ENCODE measurements around the gene DDR1.
A peak's percentile ranks its signal among the peaks of the same experiment; 100 is the strongest.

DDR1 gene

DNA sequence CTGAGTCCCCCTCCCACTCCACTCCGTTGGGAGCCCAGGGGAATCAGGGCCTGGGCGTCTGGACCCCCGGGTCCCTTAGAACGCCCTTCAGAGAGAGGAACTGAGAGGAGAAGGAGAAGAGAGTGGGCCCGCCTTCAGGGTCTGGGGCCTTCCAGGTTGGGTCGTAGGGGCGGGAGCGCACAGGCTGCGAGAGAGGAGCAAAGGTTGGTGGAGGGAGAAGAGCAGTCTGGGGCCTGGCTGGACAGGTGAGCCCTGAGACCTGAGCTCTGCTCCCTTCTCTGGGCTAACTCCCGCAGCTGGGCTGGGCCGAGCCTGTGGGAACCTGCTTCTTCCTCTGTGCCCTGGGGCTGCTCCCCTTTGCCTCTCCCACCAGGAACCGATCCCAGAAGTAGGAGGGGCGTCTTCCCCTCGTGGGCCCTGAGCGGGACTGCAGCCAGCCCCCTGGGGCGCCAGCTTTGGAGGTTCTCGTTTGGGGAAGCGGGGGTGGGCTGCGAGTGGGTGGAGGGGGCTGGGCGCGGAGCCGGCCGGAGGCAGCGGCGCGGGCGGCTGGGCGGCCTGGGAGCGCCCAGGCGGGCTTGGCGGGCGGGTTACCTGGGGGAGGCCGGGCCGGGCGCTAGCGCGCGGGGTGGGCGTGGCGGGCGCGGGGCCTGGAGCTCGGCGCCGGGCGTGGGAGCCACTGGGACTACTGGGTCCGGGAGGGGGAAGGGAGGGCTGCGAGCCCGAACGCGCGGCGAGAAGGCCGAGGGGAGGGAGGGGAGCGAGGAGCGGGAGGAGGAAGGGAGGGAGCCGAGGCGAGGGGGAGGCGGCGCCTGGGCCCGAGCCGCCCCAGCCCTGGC, at the start of gene DDR1:
Gene DDR1 (plus strand): TSS at position 835 of the 836 bp plus-strand sequence. CDS start 4,211 bp downstream, outside the sequence.
- Histone ChIP-seq H3K4me1 (ENCODE audit: control insufficient read depth in 5 of 5, insufficient read depth in 5 of 5, low read length in 5 of 5) (peaks cover 13 to 45% (median 42%) of the 10 kb centered on the region in 5 donors), H3K9me3 (ENCODE audit: control insufficient read depth in 5 of 5, low read length in 5 of 5) (no peaks in the 10 kb centered on the region), H3K4me3 (ENCODE audit: low read depth in 1 of 5, low read length in 5 of 5) (peak within 1 kb of the TSS; percentile 61 to 77 (median 67)), H3K27ac (ENCODE audit: low read depth, low read length) (peak within 1 kb of the TSS; percentile 78), H3K36me3 (ENCODE audit: control insufficient read depth in 5 of 5, insufficient read depth in 5 of 5, low read length in 5 of 5) (peaks cover 0 to 3% (median 0%) of the 10 kb centered on the region in 5 donors), H3K9ac (ENCODE audit: low read length in 5 of 5) (peak within 1 kb of the TSS; percentile 48 to 68 (median 64)), H3K27me3 (ENCODE audit: control insufficient read depth in 5 of 5, insufficient read depth in 4 of 5, low read length in 5 of 5) (no peaks in the 10 kb centered on the region)

DNA sequence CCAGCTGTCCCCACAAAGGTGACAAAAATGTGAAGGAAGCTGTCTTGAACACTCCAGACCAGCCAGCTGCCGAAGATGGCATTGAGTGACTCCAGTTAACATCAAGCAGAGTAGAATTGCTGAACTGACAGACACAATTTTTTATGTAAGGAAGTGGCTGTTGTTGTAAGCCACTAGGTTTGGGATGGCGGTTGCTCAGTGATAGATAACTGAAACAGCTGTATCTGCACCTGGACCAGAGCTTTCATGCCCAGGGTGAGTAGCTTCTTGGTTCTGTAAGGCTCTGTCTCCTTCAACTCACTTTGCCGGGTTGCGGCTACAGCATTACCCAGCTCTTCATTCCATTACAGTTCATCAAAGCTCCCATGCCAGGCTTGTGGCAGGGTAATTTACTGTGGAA, 49.7 kb upstream of the DDR1 start:
- Histone ChIP-seq H3K27ac (ENCODE audit: low read depth, low read length) (no peak overlapping the region), H3K27me3 (ENCODE audit: control insufficient read depth in 5 of 5, insufficient read depth in 4 of 5, low read length in 5 of 5) (no peaks in the 10 kb centered on the region), H3K36me3 (ENCODE audit: control insufficient read depth in 5 of 5, insufficient read depth in 5 of 5, low read length in 5 of 5) (no peaks in the 10 kb centered on the region), H3K4me1 (ENCODE audit: control insufficient read depth in 5 of 5, insufficient read depth in 5 of 5, low read length in 5 of 5) (peaks cover 3 to 16% (median 12%) of the 10 kb centered on the region in 5 donors), H3K9me3 (ENCODE audit: control insufficient read depth in 5 of 5, low read length in 5 of 5) (no peaks in the 10 kb centered on the region), H3K4me3 (ENCODE audit: low read depth in 1 of 5, low read length in 5 of 5) (no peak overlapping the region), H3K9ac (ENCODE audit: low read length in 5 of 5) (no peak overlapping the region)

DNA sequence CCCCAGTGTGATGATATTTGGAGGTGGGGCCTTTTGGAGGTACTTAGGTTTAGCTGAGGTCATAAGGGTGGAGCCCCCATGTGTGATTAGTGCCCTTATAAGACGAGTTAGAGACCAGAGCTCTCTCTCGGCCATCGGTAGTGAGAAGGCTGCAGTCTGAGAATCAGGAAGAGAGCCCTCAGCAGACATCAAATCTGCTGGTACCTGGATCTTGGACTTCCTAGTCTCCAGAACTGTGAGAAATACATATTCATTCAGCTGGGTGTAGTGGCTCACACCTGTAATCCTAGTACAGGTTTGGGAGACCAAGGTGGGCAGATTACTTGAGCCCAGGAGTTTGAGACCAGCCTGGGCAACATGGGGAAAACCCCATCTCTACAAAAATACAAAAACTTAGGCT, 48.7 kb upstream of the DDR1 start:
- H3K9ac ChIP-seq (ENCODE audit: low read length in 5 of 5) = no peak overlapping the region
- no peaks in the 10 kb centered on the region for H3K27me3 ChIP-seq (ENCODE audit: control insufficient read depth in 5 of 5, insufficient read depth in 4 of 5, low read length in 5 of 5)
- H3K9me3 ChIP-seq (ENCODE audit: control insufficient read depth in 5 of 5, low read length in 5 of 5) = no peaks in the 10 kb centered on the region
- no peak overlapping the region for H3K27ac ChIP-seq (ENCODE audit: low read depth, low read length)
- H3K36me3 ChIP-seq (ENCODE audit: control insufficient read depth in 5 of 5, insufficient read depth in 5 of 5, low read length in 5 of 5) = no peaks in the 10 kb centered on the region
- H3K4me3 ChIP-seq (ENCODE audit: low read depth in 1 of 5, low read length in 5 of 5) = no peak overlapping the region
- peaks cover 3 to 13% (median 9%) of the 10 kb centered on the region in 5 donors for H3K4me1 ChIP-seq (ENCODE audit: control insufficient read depth in 5 of 5, insufficient read depth in 5 of 5, low read length in 5 of 5)

DNA sequence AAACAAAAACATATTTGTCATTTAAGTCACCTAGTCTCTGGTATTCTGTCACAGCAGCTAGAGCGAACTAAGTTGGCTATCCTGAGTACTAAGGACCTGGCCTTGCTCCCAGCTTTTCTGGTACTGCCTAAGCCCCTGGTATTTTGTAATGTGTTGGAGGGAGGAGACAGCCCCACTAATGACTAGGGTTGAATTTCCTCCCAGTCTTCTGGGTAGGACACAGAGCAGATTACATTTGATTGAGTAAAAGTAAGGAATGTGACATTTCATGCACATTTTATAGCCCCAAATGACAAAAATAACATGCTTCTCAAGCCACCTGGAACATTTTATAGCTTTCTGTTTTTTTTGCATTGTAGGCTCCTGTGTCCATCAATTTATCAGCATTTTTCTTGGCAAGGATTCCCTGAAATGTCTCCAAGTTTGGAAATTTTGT, 47.9 kb upstream of the DDR1 start:
- no peaks in the 10 kb centered on the region for H3K9me3 ChIP-seq (ENCODE audit: control insufficient read depth in 5 of 5, low read length in 5 of 5)
- peak overlapping the region; percentile 62 for H3K27ac ChIP-seq (ENCODE audit: low read depth, low read length)
- no peaks in the 10 kb centered on the region for H3K27me3 ChIP-seq (ENCODE audit: control insufficient read depth in 5 of 5, insufficient read depth in 4 of 5, low read length in 5 of 5)
- H3K4me1 ChIP-seq (ENCODE audit: control insufficient read depth in 5 of 5, insufficient read depth in 5 of 5, low read length in 5 of 5) = peaks cover 3 to 13% (median 9%) of the 10 kb centered on the region in 5 donors
- H3K4me3 ChIP-seq (ENCODE audit: low read depth in 1 of 5, low read length in 5 of 5) = no peak overlapping the region
- no peak overlapping the region for H3K9ac ChIP-seq (ENCODE audit: low read length in 5 of 5)
- H3K36me3 ChIP-seq (ENCODE audit: control insufficient read depth in 5 of 5, insufficient read depth in 5 of 5, low read length in 5 of 5) = no peaks in the 10 kb centered on the region

DNA sequence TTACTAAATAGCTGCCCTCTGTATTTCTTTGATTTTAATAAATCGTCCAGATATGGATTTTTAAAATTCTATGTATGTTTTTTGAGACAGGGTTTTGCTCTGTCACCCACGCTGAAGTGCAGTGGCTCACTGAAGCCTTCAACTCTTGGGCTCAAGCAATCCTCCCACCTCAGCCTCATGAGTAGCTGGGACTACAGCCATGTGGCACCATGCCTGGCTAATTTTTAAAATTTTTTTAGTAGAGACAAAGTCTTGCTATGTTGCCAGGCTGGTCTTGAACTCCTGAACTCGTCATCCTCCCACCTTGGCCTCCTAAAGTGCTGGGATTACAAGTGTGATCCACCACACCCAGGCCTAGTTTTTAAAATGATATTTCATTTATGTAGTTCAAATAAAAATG, 47.4 kb upstream of the DDR1 start:
- Histone ChIP-seq H3K9me3 (ENCODE audit: control insufficient read depth in 5 of 5, low read length in 5 of 5) (no peaks in the 10 kb centered on the region), H3K9ac (ENCODE audit: low read length in 5 of 5) (no peak overlapping the region), H3K4me1 (ENCODE audit: control insufficient read depth in 5 of 5, insufficient read depth in 5 of 5, low read length in 5 of 5) (peaks cover 3 to 13% (median 9%) of the 10 kb centered on the region in 5 donors), H3K27ac (ENCODE audit: low read depth, low read length) (peak overlapping the region; percentile 62), H3K27me3 (ENCODE audit: control insufficient read depth in 5 of 5, insufficient read depth in 4 of 5, low read length in 5 of 5) (no peaks in the 10 kb centered on the region), H3K4me3 (ENCODE audit: low read depth in 1 of 5, low read length in 5 of 5) (no peak overlapping the region), H3K36me3 (ENCODE audit: control insufficient read depth in 5 of 5, insufficient read depth in 5 of 5, low read length in 5 of 5) (no peaks in the 10 kb centered on the region)

DNA sequence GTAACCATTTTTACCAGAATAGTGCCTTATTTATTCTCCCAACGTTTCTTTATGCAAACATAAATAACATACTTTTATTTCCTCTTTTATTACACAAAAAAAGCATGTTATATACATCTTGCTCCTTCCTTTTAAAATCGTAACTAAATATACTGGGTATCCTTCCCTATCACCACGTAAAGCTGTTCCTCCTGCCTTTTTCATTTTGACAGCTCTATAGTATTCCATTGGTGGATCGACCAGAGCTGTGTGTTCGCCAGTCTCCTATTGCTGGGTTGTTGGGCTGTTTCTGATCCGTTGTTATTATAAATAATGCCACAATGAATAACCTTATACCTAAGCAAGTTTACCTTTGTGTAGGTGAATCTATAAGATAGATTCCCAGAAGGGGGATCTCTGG, 46.9 kb upstream of the DDR1 start:
- no peaks in the 10 kb centered on the region for H3K9me3 ChIP-seq (ENCODE audit: control insufficient read depth in 5 of 5, low read length in 5 of 5)
- no peak overlapping the region for H3K4me3 ChIP-seq (ENCODE audit: low read depth in 1 of 5, low read length in 5 of 5)
- H3K4me1 ChIP-seq (ENCODE audit: control insufficient read depth in 5 of 5, insufficient read depth in 5 of 5, low read length in 5 of 5) = peaks cover 3 to 13% (median 9%) of the 10 kb centered on the region in 5 donors
- H3K36me3 ChIP-seq (ENCODE audit: control insufficient read depth in 5 of 5, insufficient read depth in 5 of 5, low read length in 5 of 5) = no peaks in the 10 kb centered on the region
- no peak overlapping the region for H3K27ac ChIP-seq (ENCODE audit: low read depth, low read length)
- no peak overlapping the region for H3K9ac ChIP-seq (ENCODE audit: low read length in 5 of 5)
- H3K27me3 ChIP-seq (ENCODE audit: control insufficient read depth in 5 of 5, insufficient read depth in 4 of 5, low read length in 5 of 5) = no peaks in the 10 kb centered on the region

DNA sequence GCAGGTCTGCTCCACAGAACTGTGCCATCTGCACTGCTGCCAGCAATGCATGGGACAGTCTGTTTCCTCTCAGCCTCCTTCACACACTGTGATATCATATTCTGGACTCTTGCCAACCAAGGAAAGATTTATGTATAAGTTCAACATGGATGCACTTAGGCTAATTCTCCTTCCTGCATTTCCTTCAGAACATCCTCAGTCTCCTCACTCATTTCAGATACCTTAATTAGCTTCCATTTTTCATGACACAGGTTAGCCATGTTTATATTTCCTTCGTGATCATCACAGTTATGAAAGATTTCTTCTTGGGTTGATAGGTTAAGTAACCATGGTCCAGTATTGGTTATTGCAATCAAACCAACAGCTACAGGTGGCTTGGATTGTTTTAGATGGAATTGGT, 46.4 kb upstream of the DDR1 start:
- Histone ChIP-seq H3K9ac (ENCODE audit: low read length in 5 of 5) (no peak overlapping the region), H3K9me3 (ENCODE audit: control insufficient read depth in 5 of 5, low read length in 5 of 5) (no peaks in the 10 kb centered on the region), H3K27me3 (ENCODE audit: control insufficient read depth in 5 of 5, insufficient read depth in 4 of 5, low read length in 5 of 5) (no peaks in the 10 kb centered on the region), H3K4me1 (ENCODE audit: control insufficient read depth in 5 of 5, insufficient read depth in 5 of 5, low read length in 5 of 5) (peaks cover 3 to 13% (median 9%) of the 10 kb centered on the region in 5 donors), H3K4me3 (ENCODE audit: low read depth in 1 of 5, low read length in 5 of 5) (no peak overlapping the region), H3K27ac (ENCODE audit: low read depth, low read length) (no peak overlapping the region), H3K36me3 (ENCODE audit: control insufficient read depth in 5 of 5, insufficient read depth in 5 of 5, low read length in 5 of 5) (no peaks in the 10 kb centered on the region)

DNA sequence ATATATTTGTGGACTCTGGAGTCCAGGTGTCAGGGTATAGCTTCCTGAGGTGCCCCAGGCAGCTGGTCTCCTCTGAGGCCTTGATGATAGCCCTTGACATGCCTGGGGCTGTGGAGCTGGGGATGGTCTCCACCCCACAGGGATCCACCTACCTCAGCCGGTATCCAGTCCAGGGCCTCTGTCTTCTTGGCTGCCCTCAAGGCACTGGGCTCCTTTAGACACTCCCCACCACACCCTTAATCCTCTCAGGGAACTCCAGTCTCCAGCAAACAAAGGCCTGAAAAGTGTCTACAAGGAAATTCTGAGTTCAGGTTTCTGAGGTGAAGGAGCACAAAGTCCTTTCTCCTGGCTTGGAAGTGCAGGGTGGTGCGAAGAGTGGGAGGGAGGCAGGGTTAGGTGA, 44.6 kb upstream of the DDR1 start:
- no peak overlapping the region for H3K27ac ChIP-seq (ENCODE audit: low read depth, low read length)
- no peaks in the 10 kb centered on the region for H3K36me3 ChIP-seq (ENCODE audit: control insufficient read depth in 5 of 5, insufficient read depth in 5 of 5, low read length in 5 of 5)
- peaks cover 0 to 7% (median 0%) of the 10 kb centered on the region in 5 donors for H3K27me3 ChIP-seq (ENCODE audit: control insufficient read depth in 5 of 5, insufficient read depth in 4 of 5, low read length in 5 of 5)
- H3K9ac ChIP-seq (ENCODE audit: low read length in 5 of 5) = no peak overlapping the region
- peaks cover 3 to 25% (median 20%) of the 10 kb centered on the region in 5 donors for H3K4me1 ChIP-seq (ENCODE audit: control insufficient read depth in 5 of 5, insufficient read depth in 5 of 5, low read length in 5 of 5)
- H3K4me3 ChIP-seq (ENCODE audit: low read depth in 1 of 5, low read length in 5 of 5) = no peak overlapping the region
- no peaks in the 10 kb centered on the region for H3K9me3 ChIP-seq (ENCODE audit: control insufficient read depth in 5 of 5, low read length in 5 of 5)

DNA sequence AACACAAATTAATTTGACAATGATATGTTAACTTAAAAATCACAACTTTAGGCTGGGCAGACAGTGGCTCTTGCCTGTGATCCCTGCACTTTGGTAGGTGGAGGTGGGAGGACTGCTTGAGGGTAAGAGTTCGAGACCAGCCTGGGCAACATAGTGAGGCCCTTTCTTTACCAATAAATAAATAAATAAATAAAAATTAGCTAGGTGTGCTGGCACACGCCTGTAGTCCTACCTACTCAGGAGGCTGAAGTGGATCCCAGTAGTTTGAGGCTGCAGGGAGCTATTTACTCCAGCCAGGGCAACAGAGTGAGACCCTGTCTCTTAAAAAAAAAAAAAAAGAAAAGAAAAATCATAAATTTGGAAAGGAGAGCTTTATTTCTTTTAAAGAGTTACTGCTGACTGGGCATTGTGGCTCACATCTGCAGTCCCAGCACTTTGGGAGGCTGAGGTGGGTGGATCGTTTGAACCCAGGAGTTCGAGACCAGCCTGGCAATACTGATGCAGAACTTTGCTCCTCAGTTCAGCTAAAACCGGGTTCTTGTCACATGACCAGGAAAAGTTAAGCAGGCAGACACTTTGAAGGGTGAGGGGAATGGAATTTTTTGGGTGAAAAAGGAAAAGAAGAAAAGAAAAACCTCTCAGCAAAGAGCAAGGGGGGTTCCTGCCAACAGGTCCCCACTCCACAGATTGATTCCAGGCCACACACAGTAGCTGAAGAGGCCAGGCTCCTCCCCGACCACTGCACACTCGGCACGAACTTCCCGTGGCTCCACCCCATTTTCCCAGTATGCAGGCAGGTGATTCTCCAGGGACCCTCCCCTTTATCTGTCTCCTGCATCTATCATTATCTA, 44.0 kb upstream of the DDR1 start:
- Histone ChIP-seq H3K9me3 (ENCODE audit: control insufficient read depth in 5 of 5, low read length in 5 of 5) (no peaks in the 10 kb centered on the region), H3K27ac (ENCODE audit: low read depth, low read length) (no peak overlapping the region), H3K9ac (ENCODE audit: low read length in 5 of 5) (no peak overlapping the region), H3K4me1 (ENCODE audit: control insufficient read depth in 5 of 5, insufficient read depth in 5 of 5, low read length in 5 of 5) (peaks cover 3 to 25% (median 20%) of the 10 kb centered on the region in 5 donors), H3K36me3 (ENCODE audit: control insufficient read depth in 5 of 5, insufficient read depth in 5 of 5, low read length in 5 of 5) (no peaks in the 10 kb centered on the region), H3K4me3 (ENCODE audit: low read depth in 1 of 5, low read length in 5 of 5) (no peak overlapping the region), H3K27me3 (ENCODE audit: control insufficient read depth in 5 of 5, insufficient read depth in 4 of 5, low read length in 5 of 5) (peaks cover 0 to 7% (median 0%) of the 10 kb centered on the region in 5 donors)
